ENCODE measurements around the gene SLIT1.
"Not testable (repeated sequence)": the region's sequence is repeated elsewhere in the genome, so short reads cannot be mapped to it uniquely, and the experiment has no call there.

The SLIT1 gene

GRCh38 chr10:97047083-97047736, 138.5 kb downstream of the SLIT1 start:
- H3K27ac Mint-ChIP-seq, result no peak overlapping the region
- no peak overlapping the region for H3K4me3 Mint-ChIP-seq
- peaks cover 14% of the 10 kb centered on the region for H3K27me3 Mint-ChIP-seq
- H3K9me3 Mint-ChIP-seq, result peaks cover 7% of the 10 kb centered on the region
- peaks cover 6% of the 10 kb centered on the region for H3K4me1 Mint-ChIP-seq
- no peak for ATAC-seq
- H3K36me3 Mint-ChIP-seq (ENCODE audit: low read depth), result no peaks in the 10 kb centered on the region
- DNase-seq, result no peak

- peaks cover 6% of the 10 kb centered on the region for H3K4me1 Mint-ChIP-seq
- no peak overlapping the region for H3K27ac Mint-ChIP-seq
- no peaks in the 10 kb centered on the region for H3K36me3 Mint-ChIP-seq (ENCODE audit: low read depth)
- H3K4me3 Mint-ChIP-seq, result no peak overlapping the region
- peaks cover 7% of the 10 kb centered on the region for H3K9me3 Mint-ChIP-seq
- no peak for DNase-seq
- H3K27me3 Mint-ChIP-seq, result peaks cover 11% of the 10 kb centered on the region
- no peak for ATAC-seq
These were observed 139.2 kb downstream of the SLIT1 start for GRCh38 chr10:97046456-97047082.

- H3K9me3 Mint-ChIP-seq, result no peaks in the 10 kb centered on the region
- no peak overlapping the region for H3K27ac Mint-ChIP-seq
- no peaks in the 10 kb centered on the region for H3K36me3 Mint-ChIP-seq (ENCODE audit: low read depth)
- H3K4me1 Mint-ChIP-seq, result no peaks in the 10 kb centered on the region
- H3K4me3 Mint-ChIP-seq, result no peak overlapping the region
- DNase-seq, result no peak
- H3K27me3 Mint-ChIP-seq, result no peaks in the 10 kb centered on the region
- no peak for ATAC-seq
These were observed 142.2 kb downstream of the SLIT1 start for GRCh38 chr10:97043563-97043855.

GRCh38 chr10:97042716-97043562, 142.8 kb downstream of the SLIT1 start:
- peaks cover 4% of the 10 kb centered on the region for H3K27me3 Mint-ChIP-seq
- H3K36me3 Mint-ChIP-seq (ENCODE audit: low read depth), result no peaks in the 10 kb centered on the region
- H3K4me1 Mint-ChIP-seq, result peaks cover 3% of the 10 kb centered on the region
- H3K4me3 Mint-ChIP-seq, result no peak overlapping the region
- ATAC-seq (no peak), DNase-seq (no peak)
- H3K9me3 Mint-ChIP-seq, result no peaks in the 10 kb centered on the region
- no peak overlapping the region for H3K27ac Mint-ChIP-seq

- no peak overlapping the region for H3K27ac Mint-ChIP-seq
- H3K27me3 Mint-ChIP-seq, result peaks cover 6% of the 10 kb centered on the region
- peaks cover 4% of the 10 kb centered on the region for H3K4me1 Mint-ChIP-seq
- no peak overlapping the region for H3K4me3 Mint-ChIP-seq
- DNase-seq, result no peak
- H3K36me3 Mint-ChIP-seq (ENCODE audit: low read depth), result no peaks in the 10 kb centered on the region
- ATAC-seq, result no peak
- no peaks in the 10 kb centered on the region for H3K9me3 Mint-ChIP-seq
These were observed 143.7 kb downstream of the SLIT1 start for GRCh38 chr10:97042081-97042480.

- Mint-ChIP-seq H3K9me3 (no peaks in the 10 kb centered on the region), H3K4me3 (no peak overlapping the region), H3K27ac (no peak overlapping the region), H3K4me1 (peaks cover 4% of the 10 kb centered on the region), H3K36me3 (ENCODE audit: low read depth) (no peaks in the 10 kb centered on the region), H3K27me3 (peaks cover 7% of the 10 kb centered on the region)
- DNase-seq (no peak), ATAC-seq (no peak)
These were observed 145.1 kb downstream of the SLIT1 start for GRCh38 chr10:97040706-97041105.

- H3K9me3 Mint-ChIP-seq, result no peaks in the 10 kb centered on the region
- no peak for ATAC-seq
These were observed 145.5 kb downstream of the SLIT1 start for GRCh38 chr10:97040248-97040584.

GRCh38 chr10:97039538-97040247, 146.1 kb downstream of the SLIT1 start:
- Mint-ChIP-seq H3K9me3 (no peaks in the 10 kb centered on the region), H3K4me1 (peaks cover 4% of the 10 kb centered on the region), H3K27me3 (peaks cover 9% of the 10 kb centered on the region), H3K27ac (no peak overlapping the region), H3K4me3 (no peak overlapping the region), H3K36me3 (ENCODE audit: low read depth) (no peaks in the 10 kb centered on the region)
- ATAC-seq (no peak), DNase-seq (no peak)

More at GRCh38 chr10:97040248-97040584, 145.5 kb downstream of the SLIT1 start:
- H3K4me3 Mint-ChIP-seq, result no peak overlapping the region
- DNase-seq, result no peak
- no peak overlapping the region for H3K27ac Mint-ChIP-seq
- H3K27me3 Mint-ChIP-seq, result peaks cover 9% of the 10 kb centered on the region
- peaks cover 4% of the 10 kb centered on the region for H3K4me1 Mint-ChIP-seq
- H3K36me3 Mint-ChIP-seq (ENCODE audit: low read depth), result no peaks in the 10 kb centered on the region

GRCh38 chr10:97038688-97039087, 147.1 kb downstream of the SLIT1 start:
- H3K9me3 Mint-ChIP-seq, result no peaks in the 10 kb centered on the region
- peaks cover 4% of the 10 kb centered on the region for H3K4me1 Mint-ChIP-seq
- H3K4me3 Mint-ChIP-seq, result no peak overlapping the region
- H3K27me3 Mint-ChIP-seq, result peaks cover 9% of the 10 kb centered on the region
- H3K27ac Mint-ChIP-seq, result no peak overlapping the region
- no peak for ATAC-seq
- no peaks in the 10 kb centered on the region for H3K36me3 Mint-ChIP-seq (ENCODE audit: low read depth)
- no peak for DNase-seq

GRCh38 chr10:97037365-97038361, 148.1 kb downstream of the SLIT1 start:
- Mint-ChIP-seq H3K36me3 (ENCODE audit: low read depth) (no peaks in the 10 kb centered on the region), H3K9me3 (no peaks in the 10 kb centered on the region), H3K27ac (no peak overlapping the region), H3K4me1 (peaks cover 4% of the 10 kb centered on the region), H3K4me3 (peak overlapping the region; percentile 22), H3K27me3 (peaks cover 9% of the 10 kb centered on the region)
- ATAC-seq (peak; percentile 83), DNase-seq (peak; percentile 77)

- no peaks in the 10 kb centered on the region for H3K36me3 Mint-ChIP-seq (ENCODE audit: low read depth)
- no peaks in the 10 kb centered on the region for H3K9me3 Mint-ChIP-seq
- H3K27ac Mint-ChIP-seq, result no peak overlapping the region
- peaks cover 4% of the 10 kb centered on the region for H3K4me1 Mint-ChIP-seq
- H3K4me3 Mint-ChIP-seq, result no peak overlapping the region
- ATAC-seq (no peak), DNase-seq (no peak)
- H3K27me3 Mint-ChIP-seq, result peaks cover 9% of the 10 kb centered on the region
These were observed 150.6 kb downstream of the SLIT1 start for GRCh38 chr10:97034958-97035769.

GRCh38 chr10:97034301-97034700, 151.5 kb downstream of the SLIT1 start:
- ATAC-seq, result no peak

GRCh38 chr10:97033841-97034240, 151.9 kb downstream of the SLIT1 start:
- H3K9me3 Mint-ChIP-seq; DNase-seq; ATAC-seq; H3K27ac Mint-ChIP-seq; H3K4me3 Mint-ChIP-seq; H3K4me1 Mint-ChIP-seq; H3K36me3 Mint-ChIP-seq (ENCODE audit: low read depth): not testable (repeated sequence)
- H3K27me3 Mint-ChIP-seq, result peaks cover 12% of the 10 kb centered on the region

More at GRCh38 chr10:97034301-97034700, 151.5 kb downstream of the SLIT1 start:
- no peak overlapping the region for H3K4me3 Mint-ChIP-seq
- no peak for DNase-seq
- peaks cover 4% of the 10 kb centered on the region for H3K4me1 Mint-ChIP-seq
- peaks cover 12% of the 10 kb centered on the region for H3K27me3 Mint-ChIP-seq
- H3K9me3 Mint-ChIP-seq, result no peaks in the 10 kb centered on the region
- H3K36me3 Mint-ChIP-seq (ENCODE audit: low read depth), result no peaks in the 10 kb centered on the region
- no peak overlapping the region for H3K27ac Mint-ChIP-seq
